GM19438 (cell line): ENCODE measurements around the gene RHBDD1.
A peak's percentile ranks its signal among the peaks of the same experiment; 100 is the strongest.
"Not testable (repeated sequence)": the region's sequence is repeated elsewhere in the genome, so short reads cannot be mapped to it uniquely, and the experiment has no call there.

Experiments used
- ATAC-seq: cut with Tn5 transposase; IDR thresholded peaks from one replicate; pipeline ENCODE4 v1.9.1; 2021; ENCODE audit warnings: low read depth; ENCODE audit not compliant: unreplicated experiment

RHBDD1 gene

GRCh38 chr2:226799211-226799975 lies 36.5 kb upstream of the RHBDD1 start, which contains the start of gene IRS1:
Gene IRS1 (minus strand): TSS chr2:226799820. CDS start chr2:226798738, 1,082 bp downstream.
- ATAC-seq = peak; percentile 32

GRCh38 chr2:226799976-226800940 lies 35.6 kb upstream of the RHBDD1 start:
- ATAC-seq = no peak

- peak; percentile 74 for ATAC-seq
These were observed 34.7 kb upstream of the RHBDD1 start for GRCh38 chr2:226800941-226801784.

- ATAC-seq = no peak
These were observed 33.3 kb upstream of the RHBDD1 start for GRCh38 chr2:226802573-226802972.

- ATAC-seq = no peak
These were observed 32.4 kb upstream of the RHBDD1 start for GRCh38 chr2:226803410-226803809.

- no peak for ATAC-seq
These were observed 22.6 kb upstream of the RHBDD1 start for GRCh38 chr2:226813148-226813701.

GRCh38 chr2:226818930-226819329 lies 16.9 kb upstream of the RHBDD1 start:
- no peak for ATAC-seq

GRCh38 chr2:226825056-226825455 lies 10.8 kb upstream of the RHBDD1 start:
- ATAC-seq = no peak

GRCh38 chr2:226828191-226828590 lies 7.7 kb upstream of the RHBDD1 start:
- ATAC-seq = no peak

- ATAC-seq = no peak
These were observed 5.9 kb upstream of the RHBDD1 start for GRCh38 chr2:226829721-226830631.

- no peak for ATAC-seq
These were observed 4.6 kb upstream of the RHBDD1 start for GRCh38 chr2:226831266-226831665.

GRCh38 chr2:226832061-226832460 lies 3.8 kb upstream of the RHBDD1 start:
- no peak for ATAC-seq

- not testable (repeated sequence) for ATAC-seq
These were observed 974 bp upstream of the RHBDD1 start for GRCh38 chr2:226834880-226835279.

GRCh38 chr2:226835420-226835795 lies 446 bp upstream of the RHBDD1 start:
- peak; percentile 28 for ATAC-seq

- ATAC-seq = no peak
These were observed 663 bp downstream of the RHBDD1 start for GRCh38 chr2:226836548-226836885.

- no peak for ATAC-seq
These were observed 1.5 kb downstream of the RHBDD1 start for GRCh38 chr2:226837334-226837733.

- ATAC-seq = no peak
These were observed 2.1 kb downstream of the RHBDD1 start for GRCh38 chr2:226837787-226838603.

GRCh38 chr2:226838722-226839121 lies 2.9 kb downstream of the RHBDD1 start:
- no peak for ATAC-seq
